C4-2B (cell line): Measurements from ENCODE around the gene PRDM1.

Experiments used
- H3K27ac ChIP-seq: fragments of 450-650 bp; 2 replicates; pipeline ENCODE4 v1.5.1; 2017
- CTCF ChIP-seq: fragments of 450-650 bp; conservative IDR thresholded peaks from 2 replicates; pipeline ENCODE4 v1.5.1; 2017; ENCODE audit warnings: mild to moderate bottlenecking
- ZFX ChIP-seq: fragments of 450-650 bp; IDR thresholded peaks from 2 replicates; pipeline ENCODE4 v1.6.1; 2017

The PRDM1 gene

GRCh38 chr6:106056746-106057390 is 29.3 kb upstream of the PRDM1 start:
- no peak overlapping the region for H3K27ac ChIP-seq
- TF ChIP-seq ZFX, result no peak
- TF ChIP-seq CTCF, result no peak

GRCh38 chr6:106059331-106059730 is 26.8 kb upstream of the PRDM1 start:
- no peak overlapping the region for H3K27ac ChIP-seq
- no peak for TF ChIP-seq ZFX
- no peak for TF ChIP-seq CTCF

DNA sequence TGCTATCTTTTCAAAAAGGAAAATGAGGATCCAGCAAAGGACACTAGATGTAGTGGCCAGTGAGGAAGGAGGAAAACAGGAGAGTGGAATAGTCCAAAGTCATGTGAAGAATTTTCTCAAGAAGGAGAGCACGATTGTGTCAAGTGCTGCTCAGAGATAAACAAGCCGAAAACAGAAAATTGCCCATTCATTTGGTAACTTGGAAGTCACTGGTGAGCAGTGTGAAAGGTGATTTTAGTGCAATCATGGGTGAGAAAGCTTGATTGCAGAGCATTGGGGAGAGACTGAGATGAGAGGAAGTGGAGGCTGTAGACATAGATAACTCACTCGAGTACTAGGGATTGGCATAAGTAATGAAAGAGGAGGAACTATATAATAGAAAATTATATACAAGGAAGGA is 26.0 kb upstream of the PRDM1 start:
- TF ChIP-seq CTCF (no peak), ZFX (no peak)
- no peak overlapping the region for H3K27ac ChIP-seq

GRCh38 chr6:106063448-106063850 is 22.7 kb upstream of the PRDM1 start:
- no peak overlapping the region for H3K27ac ChIP-seq
- TF ChIP-seq CTCF, result no peak

- no peak overlapping the region for H3K27ac ChIP-seq
- TF ChIP-seq CTCF (no peak), ZFX (no peak)
Observed at GRCh38 chr6:106064142-106064541, 22.0 kb upstream of the PRDM1 start.

- no peak for TF ChIP-seq ZFX
- no peak for TF ChIP-seq CTCF
- H3K27ac ChIP-seq, result no peak overlapping the region
Observed at GRCh38 chr6:106064756-106065155, 21.4 kb upstream of the PRDM1 start.

DNA sequence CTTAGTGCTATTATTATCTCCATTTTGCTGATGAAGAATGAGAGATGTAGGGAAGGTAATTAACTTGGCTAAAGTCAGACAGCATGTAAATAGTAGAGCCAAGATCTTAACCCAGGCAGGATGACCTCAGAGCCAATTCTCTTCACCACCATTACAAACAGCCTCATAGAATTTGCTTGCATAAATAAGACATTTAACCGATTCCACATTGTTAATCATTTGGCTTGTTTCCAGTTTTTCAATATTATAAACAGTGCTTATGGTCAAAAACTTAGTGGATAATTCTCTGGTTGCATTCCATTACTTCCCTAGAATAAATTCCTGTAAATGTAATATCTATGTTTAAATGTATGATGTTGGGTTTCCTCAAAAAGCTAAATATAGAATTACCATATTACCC is 19.1 kb upstream of the PRDM1 start:
- no peak for TF ChIP-seq ZFX
- no peak for TF ChIP-seq CTCF

More for the DNA sequence above, 19.1 kb upstream of the PRDM1 start:
- no peak overlapping the region for H3K27ac ChIP-seq
